AG10803 (cell line): ENCODE results near the gene SMAD6.

Source experiments
- DNase-seq: peaks from one replicate; pipeline ENCODE4 v3.0.0; 2010; ENCODE audit warnings: low read depth
- H3K4me3 ChIP-seq: 2 replicates; pipeline ENCODE4 v1.5.1; 2011; ENCODE audit warnings: mild to moderate bottlenecking, low read length, control low read depth
- TF ChIP-seq, protein P1 (sequence below): conservative IDR thresholded peaks from 2 replicates; pipeline ENCODE4 v1.5.1; 2011; ENCODE audit warnings: mild to moderate bottlenecking, low read length, control low read depth, inconsistent platforms

Gene SMAD6

DNA sequence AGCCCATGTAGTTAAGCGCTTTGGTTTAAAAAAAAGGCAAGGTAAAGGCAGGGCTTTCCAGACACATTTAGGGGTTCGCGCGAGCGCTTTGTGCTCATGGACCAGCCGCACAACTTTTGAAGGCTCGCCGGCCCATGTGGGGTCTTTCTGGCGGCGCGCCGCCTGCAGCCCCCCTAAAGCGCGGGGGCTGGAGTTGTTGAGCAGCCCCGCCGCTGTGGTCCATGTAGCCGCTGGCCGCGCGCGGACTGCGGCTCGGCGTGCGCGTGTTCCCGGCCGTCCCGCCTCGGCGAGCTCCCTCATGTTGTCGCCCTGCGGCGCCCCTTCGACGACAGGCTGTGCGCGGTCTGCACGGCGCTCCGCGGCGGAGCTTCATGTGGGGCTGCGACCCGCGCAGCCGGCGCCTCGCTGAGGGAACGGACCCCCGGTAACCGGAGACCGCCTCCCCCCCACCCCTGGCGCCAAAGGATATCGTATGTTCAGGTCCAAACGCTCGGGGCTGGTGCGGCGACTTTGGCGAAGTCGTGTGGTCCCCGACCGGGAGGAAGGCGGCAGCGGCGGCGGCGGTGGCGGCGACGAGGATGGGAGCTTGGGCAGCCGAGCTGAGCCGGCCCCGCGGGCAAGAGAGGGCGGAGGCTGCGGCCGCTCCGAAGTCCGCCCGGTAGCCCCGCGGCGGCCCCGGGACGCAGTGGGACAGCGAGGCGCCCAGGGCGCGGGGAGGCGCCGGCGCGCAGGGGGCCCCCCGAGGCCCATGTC, 927 bp downstream of the SMAD6 start:
- DNase-seq, result no peak
- peak overlapping the region; percentile 82 for H3K4me3 ChIP-seq
- TF ChIP-seq, protein P1, sequence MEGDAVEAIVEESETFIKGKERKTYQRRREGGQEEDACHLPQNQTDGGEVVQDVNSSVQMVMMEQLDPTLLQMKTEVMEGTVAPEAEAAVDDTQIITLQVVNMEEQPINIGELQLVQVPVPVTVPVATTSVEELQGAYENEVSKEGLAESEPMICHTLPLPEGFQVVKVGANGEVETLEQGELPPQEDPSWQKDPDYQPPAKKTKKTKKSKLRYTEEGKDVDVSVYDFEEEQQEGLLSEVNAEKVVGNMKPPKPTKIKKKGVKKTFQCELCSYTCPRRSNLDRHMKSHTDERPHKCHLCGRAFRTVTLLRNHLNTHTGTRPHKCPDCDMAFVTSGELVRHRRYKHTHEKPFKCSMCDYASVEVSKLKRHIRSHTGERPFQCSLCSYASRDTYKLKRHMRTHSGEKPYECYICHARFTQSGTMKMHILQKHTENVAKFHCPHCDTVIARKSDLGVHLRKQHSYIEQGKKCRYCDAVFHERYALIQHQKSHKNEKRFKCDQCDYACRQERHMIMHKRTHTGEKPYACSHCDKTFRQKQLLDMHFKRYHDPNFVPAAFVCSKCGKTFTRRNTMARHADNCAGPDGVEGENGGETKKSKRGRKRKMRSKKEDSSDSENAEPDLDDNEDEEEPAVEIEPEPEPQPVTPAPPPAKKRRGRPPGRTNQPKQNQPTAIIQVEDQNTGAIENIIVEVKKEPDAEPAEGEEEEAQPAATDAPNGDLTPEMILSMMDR, result no peak

DNA sequence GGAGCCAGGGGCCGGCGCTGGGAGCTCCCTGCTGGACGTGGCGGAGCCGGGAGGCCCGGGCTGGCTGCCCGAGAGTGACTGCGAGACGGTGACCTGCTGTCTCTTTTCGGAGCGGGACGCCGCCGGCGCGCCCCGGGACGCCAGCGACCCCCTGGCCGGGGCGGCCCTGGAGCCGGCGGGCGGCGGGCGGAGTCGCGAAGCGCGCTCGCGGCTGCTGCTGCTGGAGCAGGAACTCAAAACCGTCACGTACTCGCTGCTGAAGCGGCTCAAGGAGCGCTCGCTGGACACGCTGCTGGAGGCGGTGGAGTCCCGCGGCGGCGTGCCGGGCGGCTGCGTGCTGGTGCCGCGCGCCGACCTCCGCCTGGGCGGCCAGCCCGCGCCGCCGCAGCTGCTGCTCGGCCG, 1.5 kb downstream of the SMAD6 start:
- TF ChIP-seq, protein P1, result no peak
- peak overlapping the region; percentile 82 for H3K4me3 ChIP-seq
- DNase-seq, result peak; percentile 50

DNA sequence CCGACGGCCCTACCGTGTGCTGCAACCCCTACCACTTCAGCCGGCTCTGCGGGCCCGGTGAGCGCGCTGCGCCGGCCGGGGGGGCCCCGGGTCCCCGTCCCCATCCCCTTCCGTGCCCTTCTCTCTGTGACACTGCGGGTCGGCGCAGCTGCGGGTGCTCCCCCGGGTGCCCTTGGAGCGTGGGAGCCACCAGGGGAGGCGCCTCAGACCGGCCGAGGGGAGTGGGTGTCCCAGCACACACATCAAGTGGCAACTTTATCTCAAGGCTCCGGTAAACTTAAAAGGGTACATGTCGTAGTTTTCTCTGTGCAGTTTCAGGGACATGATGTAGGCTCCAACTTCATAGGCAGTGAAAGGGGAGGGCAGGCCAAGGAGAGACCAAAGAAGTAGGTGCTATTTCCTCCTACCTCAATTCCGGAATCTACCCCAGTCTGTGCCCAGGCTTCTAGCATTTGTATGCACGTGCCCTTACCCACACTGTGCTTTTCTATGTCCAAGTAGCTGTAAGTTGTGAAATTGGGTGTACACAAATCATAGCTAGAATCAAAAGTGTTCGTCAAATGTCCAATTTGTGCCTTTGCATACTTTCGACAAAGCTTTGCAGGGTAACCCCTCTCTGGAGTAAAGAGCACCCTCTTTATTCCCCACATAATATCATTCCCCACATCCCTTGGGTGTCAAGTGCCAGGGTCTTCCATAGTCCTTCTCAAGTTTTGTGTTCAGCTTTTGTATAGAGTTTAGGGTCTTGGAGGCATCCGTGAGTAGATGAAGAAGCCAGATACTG, 2.2 kb downstream of the SMAD6 start:
- DNase-seq, result no peak

DNA sequence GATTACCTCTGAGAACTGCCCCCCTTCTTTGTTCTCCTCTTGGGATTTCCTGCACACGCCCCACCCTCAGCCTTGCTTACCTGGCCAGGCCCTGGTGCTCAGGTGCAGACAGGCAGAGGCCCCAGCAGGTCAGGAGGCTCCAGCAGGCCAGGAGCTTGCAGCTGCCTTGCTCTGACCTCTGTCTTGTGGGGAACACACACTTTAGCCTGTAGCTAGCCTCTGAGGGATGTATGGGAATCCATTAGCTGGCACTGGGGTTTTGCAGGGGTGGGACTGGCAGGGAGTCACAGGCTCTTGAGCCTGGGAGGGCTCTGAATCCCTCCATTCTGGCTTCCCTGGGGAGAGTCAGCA, 2.7 kb downstream of the SMAD6 start:
- TF ChIP-seq, protein P1, result no peak
- DNase-seq, result no peak

More for the DNA sequence above, 2.2 kb downstream of the SMAD6 start:
- TF ChIP-seq, protein P1, result no peak
- H3K4me3 ChIP-seq, result peak overlapping the region; percentile 82

DNA sequence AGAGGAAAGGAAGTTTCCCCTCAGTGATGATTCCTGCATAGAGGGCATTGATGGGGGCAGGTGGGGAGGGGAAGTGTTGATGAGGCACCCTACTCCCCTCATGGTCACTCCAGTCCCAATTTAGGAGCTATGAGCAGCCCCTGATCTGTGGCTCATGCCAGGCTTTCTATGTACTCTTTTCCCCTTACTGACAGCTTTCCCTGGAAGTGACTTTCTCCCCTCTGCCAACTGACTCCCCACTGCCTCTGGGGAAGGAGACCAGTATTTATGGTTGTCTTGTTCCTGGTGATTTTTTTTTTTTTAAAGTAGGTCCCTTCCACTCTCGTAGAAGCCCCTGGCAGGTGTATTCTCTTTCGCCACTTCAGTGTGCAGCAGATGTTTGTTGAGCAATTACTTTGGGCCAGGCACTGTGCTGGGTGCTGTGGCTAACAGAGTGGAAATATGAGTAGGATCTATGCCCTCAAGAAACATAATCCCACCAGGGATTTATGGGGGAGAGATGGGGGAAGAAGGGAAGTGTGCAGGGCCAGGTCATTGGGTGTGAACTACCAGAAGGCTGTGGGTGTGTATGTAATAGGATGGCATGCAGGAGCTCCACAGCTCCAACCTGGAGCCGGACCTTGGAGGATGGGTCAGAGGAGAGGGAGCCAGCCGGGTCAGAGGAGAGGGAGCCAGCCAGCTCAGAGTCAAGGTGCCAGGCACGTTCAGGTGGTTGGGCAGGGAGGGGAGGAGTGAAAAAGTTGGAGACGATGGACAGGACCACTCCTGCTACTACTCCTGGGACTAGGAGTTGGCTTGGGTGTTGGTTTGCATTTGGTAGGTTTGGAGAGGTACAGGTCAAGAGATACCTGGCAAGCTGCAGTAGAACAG, 3.5 kb downstream of the SMAD6 start:
- DNase-seq, result no peak
- TF ChIP-seq, protein P1, result no peak
- peak overlapping the region; percentile 82 for H3K4me3 ChIP-seq

More for the DNA sequence above, 2.7 kb downstream of the SMAD6 start:
- peak overlapping the region; percentile 82 for H3K4me3 ChIP-seq

DNA sequence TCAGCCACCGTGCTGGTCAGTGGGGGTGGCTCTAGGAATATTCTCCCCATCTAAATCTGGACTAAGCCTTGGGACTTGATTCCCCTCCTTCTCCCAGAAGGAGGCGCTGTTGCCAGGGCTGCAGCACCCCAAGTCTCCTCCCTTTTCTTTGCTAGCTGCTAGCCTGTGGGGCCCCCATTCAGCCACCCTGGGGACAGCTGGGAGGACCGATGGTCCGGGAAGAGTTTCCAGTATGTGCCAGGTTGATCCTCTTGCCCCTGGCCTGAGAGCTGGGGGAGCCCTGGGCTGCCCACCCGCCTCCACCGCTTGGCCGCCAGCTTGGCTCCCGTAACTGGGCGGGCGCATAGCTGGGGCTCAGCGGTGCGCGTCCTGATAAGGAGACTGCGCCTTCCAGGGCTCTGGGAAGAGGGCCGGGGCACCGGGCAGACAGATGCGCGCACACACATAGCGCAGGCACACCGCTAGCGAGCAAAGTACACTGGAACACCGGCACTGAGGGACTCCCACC, 4.2 kb downstream of the SMAD6 start:
- TF ChIP-seq, protein P1, result peak; percentile 50
- H3K4me3 ChIP-seq, result peak overlapping the region; percentile 30
- DNase-seq, result no peak
